ENCODE results near the gene RNF25. TPM values are rescaled to one million over a fixed set of nuclear protein-coding genes. Genes with fewer than 3 reads are reported as not detected.
A peak's percentile ranks its signal among the peaks of the same experiment; 100 is the strongest.

Gene RNF25
- polyA plus RNA-seq, 3 donors, result 10.7 to 20.3 (median 12.9) TPM

- H3K27ac ChIP-seq (ENCODE audit: low read depth in 1 of 2, low read length in 2 of 2), result no peak overlapping the region
- 95% methylated on average over 10 of the region's 10 CpGs for WGBS (ENCODE audit: insufficient coverage)
- no peaks in the 10 kb centered on the region for H3K9me3 ChIP-seq (replicated peaks in 1 of 2; ENCODE audit: control insufficient read depth in 1 of 2, insufficient read depth in 1 of 2, low read length in 2 of 2)
- intact Hi-C loops (cut with micrococcal nuclease), result no loop called here
- H3K4me3 ChIP-seq (replicated peaks in 1 of 3; ENCODE audit: low read depth in 2 of 3, low read length in 3 of 3), result no peak overlapping the region
- peak overlapping the region in 1 of 7 donors; percentile 26 for H3K27ac Mint-ChIP-seq
- peaks cover 54 to 63% of the 10 kb centered on the region in 2 donors for H3K36me3 ChIP-seq (replicated peaks in 1 of 2; ENCODE audit: control insufficient read depth in 1 of 2, insufficient read depth in 2 of 2, low read length in 2 of 2)
- H3K27me3 ChIP-seq (ENCODE audit: control insufficient read depth in 2 of 2, insufficient read depth in 2 of 2, low read length in 2 of 2), result no peaks in the 10 kb centered on the region
- H3K9me3 Mint-ChIP-seq, result no peaks in the 10 kb centered on the region
- peaks cover 0 to 3% (median 0%) of the 10 kb centered on the region in 3 donors for H3K27me3 Mint-ChIP-seq (ENCODE audit: low read depth in 3 of 3)
- H3K9ac ChIP-seq (ENCODE audit: insufficient read depth, low read length, poor library complexity, severe bottlenecking), result no peak overlapping the region
- peaks cover 54 to 63% of the 10 kb centered on the region in 2 donors for H3K36me3 Mint-ChIP-seq
- DNase-seq, result peak in 1 of 3 donors; percentile 2
- H2AFZ ChIP-seq (ENCODE audit: insufficient read depth, low read depth, low read length, poor library complexity, severe bottlenecking), result no peak overlapping the region
- peaks cover 19% of the 10 kb centered on the region for H3K79me2 ChIP-seq (ENCODE audit: insufficient read depth, low read length)
- no peak for TF ChIP-seq CTCF (IDR thresholded peaks at IDR 0.05)
- H3K4me2 ChIP-seq (replicated peaks; ENCODE audit: extremely low read depth, low read length, poor library complexity, severe bottlenecking), result no peak overlapping the region
- H4K20me1 ChIP-seq (ENCODE audit: insufficient read depth, low read length), result no peaks in the 10 kb centered on the region
- H3K4me3 Mint-ChIP-seq, result no peak overlapping the region
- H3K4me1 Mint-ChIP-seq, result peaks cover 21% of the 10 kb centered on the region
- peaks cover 15 to 19% of the 10 kb centered on the region in 2 donors for H3K4me1 ChIP-seq (ENCODE audit: control insufficient read depth in 1 of 2, insufficient read depth in 2 of 2, low read length in 2 of 2)
Observed at GRCh38 chr2:218662827-218663226, 9.0 kb downstream of the RNF25 start.

- Histone ChIP-seq H3K4me3 (replicated peaks in 1 of 3; ENCODE audit: low read depth in 2 of 3, low read length in 3 of 3) (no peak overlapping the region), H4K20me1 (ENCODE audit: insufficient read depth, low read length) (no peaks in the 10 kb centered on the region), H3K9ac (ENCODE audit: insufficient read depth, low read length, poor library complexity, severe bottlenecking) (no peak overlapping the region), H3K27me3 (ENCODE audit: control insufficient read depth in 2 of 2, insufficient read depth in 2 of 2, low read length in 2 of 2) (no peaks in the 10 kb centered on the region), H3K9me3 (replicated peaks in 1 of 2; ENCODE audit: control insufficient read depth in 1 of 2, insufficient read depth in 1 of 2, low read length in 2 of 2) (no peaks in the 10 kb centered on the region), H3K27ac (ENCODE audit: low read depth in 1 of 2, low read length in 2 of 2) (no peak overlapping the region), H2AFZ (ENCODE audit: insufficient read depth, low read depth, low read length, poor library complexity, severe bottlenecking) (no peak overlapping the region), H3K4me1 (ENCODE audit: control insufficient read depth in 1 of 2, insufficient read depth in 2 of 2, low read length in 2 of 2) (peaks cover 15 to 19% of the 10 kb centered on the region in 2 donors), H3K79me2 (ENCODE audit: insufficient read depth, low read length) (peaks cover 23% of the 10 kb centered on the region), H3K36me3 (replicated peaks in 1 of 2; ENCODE audit: control insufficient read depth in 1 of 2, insufficient read depth in 2 of 2, low read length in 2 of 2) (peaks cover 50 to 63% of the 10 kb centered on the region in 2 donors), H3K4me2 (replicated peaks; ENCODE audit: extremely low read depth, low read length, poor library complexity, severe bottlenecking) (no peak overlapping the region)
- no peak for TF ChIP-seq CTCF (IDR thresholded peaks at IDR 0.05)
- H3K27me3 Mint-ChIP-seq (ENCODE audit: low read depth in 3 of 3), result peaks cover 0 to 3% (median 0%) of the 10 kb centered on the region in 3 donors
- no peak overlapping the region for H3K4me3 Mint-ChIP-seq
- H3K9me3 Mint-ChIP-seq, result no peaks in the 10 kb centered on the region
- 90% methylated on average over 7 of the region's 7 CpGs for WGBS (ENCODE audit: insufficient coverage)
- no peak for DNase-seq
- H3K36me3 Mint-ChIP-seq, result peaks cover 52 to 62% of the 10 kb centered on the region in 2 donors
- intact Hi-C loops (cut with micrococcal nuclease), result no loop called here
- H3K27ac Mint-ChIP-seq, result peak overlapping the region in 2 of 7 donors; percentile 20 to 26
- peaks cover 21% of the 10 kb centered on the region for H3K4me1 Mint-ChIP-seq
Observed at GRCh38 chr2:218662377-218662776, 9.4 kb downstream of the RNF25 start.

Data from CD14-positive monocyte (primary cell).